H1 (cell line): ENCODE results near the gene HELZ2. TPM values are rescaled to one million over a fixed set of nuclear protein-coding genes. Genes with fewer than 3 reads are reported as not detected.

Source experiments
- CTCF ChIA-PET: fragments of 300-600 bp; sonication (Branson Sonifier 250); formaldehyde crosslinking; loops from one replicate; lab custom pipeline; 2021; ENCODE audit not compliant: partially characterized antibody; lab: Charles Lee
- POLR2A ChIA-PET: fragments of 300-600 bp; sonication (Branson Sonifier 250); formaldehyde crosslinking; loops from one replicate; lab custom pipeline; 2021; ENCODE audit warnings: inconsistent platforms; ENCODE audit not compliant: partially characterized antibody; lab: Charles Lee
- DNase-seq, 2 experiments: peaks; one replicate each; pipeline versions ENCODE4 v3.0.0 to v3.0.0-alpha.2; 2010 to 2022; ENCODE audit warnings: low spot score in 2 of 2, low read depth in 1 of 2, mixed read lengths in 1 of 2
- FAIRE-seq: peaks from 2 replicates; lab custom pipeline; 2011; peaks lifted over from hg19 to GRCh38; lab: Jason Lieb, UNC
- H2AFZ ChIP-seq: 2 replicates; pipeline ENCODE4 v1.8.1; 2012; ENCODE audit warnings: low read length, inconsistent platforms
- H2AK5ac ChIP-seq: 2 replicates; pipeline ENCODE4 v1.6.1; 2013; ENCODE audit warnings: low read depth, low read length
- H2BK120ac ChIP-seq: replicated peaks from 2 replicates; pipeline ENCODE3; 2013; ENCODE audit warnings: low read depth, low read length, inconsistent platforms
- H2BK12ac ChIP-seq: 2 replicates; pipeline ENCODE4 v1.6.1; 2013; ENCODE audit warnings: low read depth, low read length
- H2BK15ac ChIP-seq: 2 replicates; pipeline ENCODE4 v1.6.1; 2013; ENCODE audit warnings: low read length
- H2BK20ac ChIP-seq: 2 replicates; pipeline ENCODE4 v1.6.1; 2013; ENCODE audit warnings: low read length
- H2BK5ac ChIP-seq: 2 replicates; pipeline ENCODE4 v1.6.1; 2013; ENCODE audit warnings: low read depth, low read length
- H3K14ac ChIP-seq: 2 replicates; pipeline ENCODE4 v1.6.1; 2013; ENCODE audit warnings: inconsistent platforms; ENCODE audit not compliant: insufficient read length
- H3K18ac ChIP-seq: 2 replicates; pipeline ENCODE4 v1.6.1; 2013; ENCODE audit warnings: low read length; ENCODE audit errors: extremely low read depth
- H3K23ac ChIP-seq: 2 replicates; pipeline ENCODE4 v1.6.1; 2013; ENCODE audit warnings: inconsistent platforms; ENCODE audit not compliant: insufficient read length
- H3K23me2 ChIP-seq: 2 replicates; pipeline ENCODE4 v1.6.1; 2013; ENCODE audit warnings: low read depth, low read length
- H3K27ac ChIP-seq: 2 replicates; pipeline ENCODE4 v1.6.1; 2011; ENCODE audit warnings: low read depth, low read length, inconsistent platforms
- H3K27me3 ChIP-seq, 4 experiments: replicated peaks in 1 of 4; 1 replicate in 1 of 4; 2 replicates in 3 of 4; pipeline versions ENCODE4 v1.6.1 to v1.8.1; 2011 to 2013; ENCODE audit warnings: low read length in 3 of 4, mild to moderate bottlenecking in 3 of 4, inconsistent platforms in 2 of 4, mixed read lengths in 2 of 4, moderate library complexity in 1 of 4; ENCODE audit not compliant: control insufficient read depth in 3 of 4, insufficient read depth in 3 of 4; ENCODE audit errors: extremely low read depth in 1 of 4
- H3K36me3 ChIP-seq, 4 experiments: 2 replicates each; pipeline versions ENCODE4 v1.6.1 to v1.8.1; 2011 to 2013; ENCODE audit warnings: mild to moderate bottlenecking in 4 of 4, low read length in 3 of 4, moderate library complexity in 2 of 4, control low read depth in 1 of 4, inconsistent platforms in 1 of 4; ENCODE audit not compliant: insufficient read depth in 4 of 4, control insufficient read depth in 2 of 4
- H3K4ac ChIP-seq: replicated peaks from 2 replicates; pipeline ENCODE3; 2013; ENCODE audit warnings: low read length, low read depth, mixed read lengths, inconsistent platforms; ENCODE audit not compliant: insufficient read length
- H3K4me1 ChIP-seq, 4 experiments: replicated peaks in 1 of 4; 1 replicate in 1 of 4; 2 replicates in 3 of 4; pipeline versions ENCODE4 v1.6.1 to v1.8.1; 2011 to 2013; ENCODE audit warnings: low read length in 3 of 4, inconsistent platforms in 2 of 4, mixed read lengths in 1 of 4; ENCODE audit not compliant: insufficient read depth in 4 of 4, control insufficient read depth in 3 of 4
- H3K4me2 ChIP-seq, 2 experiments: 2 replicates each; pipeline versions ENCODE4 v1.6.1 to v1.8.1; 2011 to 2013; ENCODE audit warnings: low read depth in 2 of 2, low read length in 2 of 2, control low read depth in 1 of 2, inconsistent platforms in 1 of 2, mild to moderate bottlenecking in 1 of 2; ENCODE audit not compliant: insufficient read depth in 1 of 2
- H3K4me3 ChIP-seq, 4 experiments: fragments of 200-600, 300-600 bp in 1 of 4; sonication (generic), shearing (Covaris generic), sonication (Bioruptor Twin) in 1 of 4; 2 replicates each; pipeline versions ENCODE4 v1.5.1 to v1.8.1; 2011 to 2016; ENCODE audit warnings: low read length in 4 of 4, low read depth in 3 of 4, control low read depth in 2 of 4, inconsistent platforms in 2 of 4, mild to moderate bottlenecking in 2 of 4, mixed read lengths in 1 of 4, moderate library complexity in 1 of 4; ENCODE audit not compliant: insufficient read depth in 2 of 4; ENCODE audit errors: extremely low read depth in 1 of 4
- H3K56ac ChIP-seq: replicated peaks from 2 replicates; pipeline ENCODE3; 2013; ENCODE audit warnings: low read depth, mild to moderate bottlenecking, mixed read lengths, low read length, inconsistent platforms; ENCODE audit not compliant: insufficient read length
- H3K79me1 ChIP-seq: 2 replicates; pipeline ENCODE4 v1.6.1; 2013; ENCODE audit warnings: low read depth, low read length, control low read depth
- H3K79me2 ChIP-seq, 2 experiments: 2 replicates each; pipeline versions ENCODE4 v1.6.1 to v1.8.1; 2012 to 2013; ENCODE audit warnings: low read length in 2 of 2, mild to moderate bottlenecking in 2 of 2, inconsistent platforms in 1 of 2; ENCODE audit not compliant: insufficient read depth in 2 of 2, control insufficient read depth in 1 of 2
- H3K9ac ChIP-seq, 4 experiments: replicated peaks in 1 of 4; 1 replicate in 1 of 4; 2 replicates in 3 of 4; pipeline versions ENCODE4 v1.6.1 to v1.8.1; 2011 to 2013; ENCODE audit warnings: low read depth in 3 of 4, low read length in 3 of 4, control low read depth in 2 of 4, mild to moderate bottlenecking in 2 of 4, moderate library complexity in 2 of 4, inconsistent platforms in 1 of 4; ENCODE audit errors: extremely low read depth in 1 of 4
- H3K9me3 ChIP-seq, 2 experiments: 2 replicates each; pipeline versions ENCODE4 v1.6.1 to v1.8.1; 2012 to 2013; ENCODE audit warnings: mild to moderate bottlenecking in 2 of 2, moderate library complexity in 2 of 2, control low read depth in 1 of 2, inconsistent platforms in 1 of 2, low read depth in 1 of 2, low read length in 1 of 2, mixed read lengths in 1 of 2; ENCODE audit not compliant: insufficient read depth in 2 of 2
- H4K20me1 ChIP-seq, 2 experiments: replicated peaks in 1 of 2; 2 replicates each; pipeline versions ENCODE3 to v1.8.1; 2011 to 2013; ENCODE audit warnings: inconsistent platforms in 2 of 2, low read length in 2 of 2, mild to moderate bottlenecking in 1 of 2; ENCODE audit not compliant: insufficient read depth in 2 of 2, control insufficient read depth in 1 of 2
- H4K5ac ChIP-seq: 2 replicates; pipeline ENCODE4 v1.6.1; 2013; ENCODE audit warnings: low read length, low read depth, mixed read lengths, inconsistent platforms; ENCODE audit not compliant: insufficient read length
- H4K8ac ChIP-seq: 2 replicates; pipeline ENCODE4 v1.8.0; 2013; ENCODE audit warnings: mild to moderate bottlenecking, moderate library complexity, low read length, inconsistent platforms; ENCODE audit not compliant: insufficient read depth; ENCODE audit errors: extremely low read depth
- H4K91ac ChIP-seq: replicated peaks from 2 replicates; pipeline ENCODE3; 2013; ENCODE audit warnings: low read length, mixed read lengths, inconsistent platforms; ENCODE audit not compliant: insufficient read length
- KDM4A ChIP-seq: IDR thresholded peaks from one replicate; pipeline ENCODE4 v1.7.1; 2012; ENCODE audit warnings: low read depth, mild to moderate bottlenecking, moderate library complexity, low read length, inconsistent platforms; ENCODE audit not compliant: severe bottlenecking
- WGBS, 2 experiments: shearing (Covaris generic) in 1 of 2; methylation state at CpG; one replicate each; pipeline versions ENCODE4 v1.1.6 to v1.1.7; 2013 to 2015; ENCODE audit warnings: low lambda C conversion rate in 2 of 2, mixed read lengths in 2 of 2, inconsistent platforms in 1 of 2, low coverage in 1 of 2, missing lambda C conversion rate in 1 of 2; ENCODE audit not compliant: insufficient replicate concordance in 2 of 2, insufficient coverage in 1 of 2, insufficient read length in 1 of 2; ENCODE audit errors: extremely low coverage in 1 of 2, missing lambda C conversion rate in 1 of 2; 5-methylcytosine and 5-hydroxymethylcytosine counted together
- polyA plus RNA-seq, 7 experiments: library from polyadenylated mRNA; depleted of rRNA in 3 of 7; stranded (reverse) in 5 of 7; unstranded in 2 of 7; fragments of >200 nt in 5 of 7; fragments of 200-250 nt in 2 of 7; gene quantifications; 1 replicate in 5 of 7; 2 replicates in 1 of 7; 4 replicates in 1 of 7; pipeline versions ENCODE4 v1.2.1 to v1.2.3, GENCODE V29; 2011 to 2013; ENCODE audit warnings: missing spikeins in 2 of 7, mixed read lengths in 2 of 7
- total RNA-seq: library from RNA; stranded (reverse); fragmentation: NEBNext Ultra II Directional; extraction: Animal tissue kit (Norgen Biotek cat#: 25700); gene quantifications from 2 replicates; pipeline ENCODE4 v1.2.1, GENCODE V29; 2021

Gene HELZ2
- total and polyA plus RNA-seq, 2 of the 8 experiments (the other 6 are each of a cell fraction or from before 2014, with no cell fraction given), result 7.9 to 17.5 TPM

DNA sequence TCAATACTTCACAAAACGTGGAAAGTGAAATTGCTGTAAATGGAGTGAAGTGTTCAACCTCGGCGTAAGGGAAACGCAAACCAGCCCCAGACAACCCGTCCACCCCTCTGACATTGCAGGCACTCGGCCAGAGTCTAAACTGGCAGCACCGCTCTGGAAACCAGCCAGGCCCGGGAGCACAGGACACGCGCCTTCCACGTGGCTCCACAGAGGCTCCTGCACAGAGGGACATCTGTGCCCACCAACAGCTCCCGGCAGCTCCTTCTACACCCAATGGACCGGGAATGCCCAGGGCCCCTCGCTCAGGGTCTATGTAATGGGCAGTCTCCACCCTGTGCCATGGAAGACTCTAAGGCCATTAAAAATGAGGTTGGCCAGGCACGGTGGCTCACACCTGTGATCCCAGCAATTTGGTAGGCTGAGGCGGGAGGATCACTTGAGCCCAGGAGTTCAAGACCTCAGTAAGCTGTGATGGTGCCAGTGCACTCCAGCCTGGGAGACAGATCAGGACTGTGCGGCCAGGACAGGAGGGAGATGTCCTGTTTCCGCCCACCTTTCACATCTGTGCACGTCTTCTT, 3.4 kb upstream of the HELZ2 start:
- no peak for DNase-seq
- Histone ChIP-seq H3K4me1 (peaks cover 0 to 6% (median 6%) of the 10 kb centered on the region in 4 experiments; a peak in 6 of 7 replicates), H3K9ac (no peak overlapping the region), H3K18ac (no peak overlapping the region), H2AFZ (no peak overlapping the region), H3K4me3 (no peak overlapping the region), H3K4ac (no peak overlapping the region), H4K5ac (no peak overlapping the region), H4K20me1 (peaks cover 0 to 3% of the 10 kb centered on the region in 2 experiments), H3K56ac (no peak overlapping the region), H4K8ac (peak overlapping the region; percentile 65; the same call in 1 of the 2 replicates), H2BK15ac (no peak overlapping the region), H3K79me2 (no peaks in the 10 kb centered on the region), H3K14ac (no peak overlapping the region), H3K9me3 (no peaks in the 10 kb centered on the region), H3K27ac (no peak overlapping the region), H3K36me3 (no peaks in the 10 kb centered on the region), H2AK5ac (no peak overlapping the region), H3K23ac (no peak overlapping the region), H3K27me3 (no peaks in the 10 kb centered on the region; a peak in 1 of 7 replicates), H2BK20ac (no peak overlapping the region), H2BK12ac (no peak overlapping the region), H2BK5ac (no peak overlapping the region), H3K23me2 (no peaks in the 10 kb centered on the region; the same call in 1 of the 2 replicates), H2BK120ac (no peak overlapping the region), H4K91ac (no peak overlapping the region), H3K4me2 (no peak overlapping the region), H3K79me1 (no peaks in the 10 kb centered on the region)
- POLR2A ChIA-PET, result interaction anchor here (1.1 kb wide), 1 partner anchor 12 kb away, joined by 3 read pairs; no protein-coding TSS in a partner anchor
- CTCF ChIA-PET, result interaction anchor here (0.6 to 1.1 kb wide), 2 partner anchors 105 to 647 kb away, joined by 3 to 4 read pairs; no protein-coding TSS in a partner anchor
- FAIRE-seq, result no peak
- WGBS, 2 experiments, result 96% methylated on average over 19 of the region's 19 CpGs; no CpG with 5 or more reads in 1 of the 2 experiments
- TF ChIP-seq KDM4A, result no peak
